AG04449 (cell line): ENCODE measurements around the gene UCHL5.

Experiments used
- CTCF ChIA-PET: fragments of 350-600 bp; formaldehyde crosslinking; extraction: SDS; loops from one replicate; lab custom pipeline; 2021; ENCODE audit warnings: antibody characterized with exemption; lab: Yijun Ruan, JAX
- POLR2A ChIA-PET: fragments of 400-600, 350-600 bp; formaldehyde crosslinking; extraction: SDS; loops from one replicate; lab custom pipeline; 2020; ENCODE audit warnings: antibody characterized with exemption, inconsistent platforms; lab: Yijun Ruan, JAX
- DNase-seq: peaks from one replicate; pipeline ENCODE4 v3.0.0-alpha.2; 2010; ENCODE audit warnings: low read depth, low spot score
- H3K4me3 ChIP-seq: 2 replicates; pipeline ENCODE4 v1.5.1; 2011; ENCODE audit warnings: low read depth, mild to moderate bottlenecking, control low read depth, low read length
- CTCF ChIP-seq: IDR thresholded peaks from one replicate; pipeline ENCODE4 v1.5.1; 2011; ENCODE audit warnings: mild to moderate bottlenecking, moderate library complexity, low read length, control low read depth, inconsistent platforms; ENCODE audit not compliant: insufficient read depth; ENCODE audit errors: missing control alignments

UCHL5 gene

GRCh38 chr1:193013005-193013404, 46.2 kb downstream of the UCHL5 start:
- POLR2A ChIA-PET = no interaction called here

GRCh38 chr1:193011406-193011805, 47.8 kb downstream of the UCHL5 start:
- no peak overlapping the region for H3K4me3 ChIP-seq
- DNase-seq = no peak
- ChIA-PET POLR2A (no interaction called here), CTCF (interaction anchor here (0.8 to 1.3 kb wide), 5 partner anchors 8 to 207 kb away, joined by 3 to 6 read pairs (median 4); no protein-coding TSS in a partner anchor)
- no peak for TF ChIP-seq CTCF

More at GRCh38 chr1:193013005-193013404, 46.2 kb downstream of the UCHL5 start:
- CTCF ChIA-PET = interaction anchor here (9.2 to 9.8 kb wide), 2 partner anchors 207 to 538 kb away, joined by 117 to 231 read pairs; partner anchors contain the start of gene RGS2
- DNase-seq = peak; percentile 77
- H3K4me3 ChIP-seq = no peak overlapping the region
- TF ChIP-seq CTCF = no peak

- ChIA-PET POLR2A (no interaction called here), CTCF (interaction anchor here (1.5 to 1.6 kb wide), 2 partner anchors 9 to 535 kb away, joined by 3 to 6 read pairs; no protein-coding TSS in a partner anchor)
- TF ChIP-seq CTCF = no peak
- H3K4me3 ChIP-seq = no peak overlapping the region
- DNase-seq = no peak
Measured at GRCh38 chr1:193009501-193009900, 49.7 kb downstream of the UCHL5 start.

GRCh38 chr1:193005785-193006184, 53.4 kb downstream of the UCHL5 start:
- ChIA-PET POLR2A (no interaction called here), CTCF (interaction anchor here (2.2 to 3.7 kb wide), 2 partner anchors 14 to 16 kb away, joined by 7 to 14 read pairs; no protein-coding TSS in a partner anchor)
- H3K4me3 ChIP-seq = no peak overlapping the region
- no peak for TF ChIP-seq CTCF
- DNase-seq = no peak

GRCh38 chr1:192998536-192998935, 60.6 kb downstream of the UCHL5 start:
- DNase-seq = no peak
- ChIA-PET POLR2A (no interaction called here), CTCF (no interaction called here)
- TF ChIP-seq CTCF = no peak
- H3K4me3 ChIP-seq = no peak overlapping the region

- no peak for TF ChIP-seq CTCF
- no peak for DNase-seq
- ChIA-PET CTCF (no interaction called here), POLR2A (no interaction called here)
- H3K4me3 ChIP-seq = no peak overlapping the region
Measured at GRCh38 chr1:192994141-192994540, 65.0 kb downstream of the UCHL5 start.
